Neural progenitor cell (in vitro differentiated cells): ENCODE data around the gene RBM19.

Source experiments
- CTCF ChIP-seq: fragments of 200-600 bp; sonication (generic); IDR thresholded peaks from 2 replicates; pipeline ENCODE4 v1.5.1; 2017; ENCODE audit warnings: antibody characterized with exemption, mild to moderate bottlenecking
- EZH2 ChIP-seq: fragments of 200-600 bp; sonication (generic); IDR thresholded peaks from 2 replicates; pipeline ENCODE4 v1.6.1; 2017; ENCODE audit warnings: antibody characterized with exemption, mild to moderate bottlenecking, moderate library complexity
- EZH2phosphoT487 ChIP-seq: fragments of 200-600 bp; sonication (generic); IDR thresholded peaks from 2 replicates; pipeline ENCODE4 v1.6.1; 2017; ENCODE audit warnings: antibody characterized with exemption

- TF ChIP-seq CTCF (no peak), EZH2phosphoT487 (no peak), EZH2 (no peak)
Measured at GRCh38 chr12:113800201-113800600, 165.9 kb downstream of the RBM19 start.
